GM10266 (cell line): ENCODE data around the gene UBE2O.
"Not testable (repeated sequence)": the region's sequence is repeated elsewhere in the genome, so short reads cannot be mapped to it uniquely, and the experiment has no call there.

Source experiments
- DNase-seq: peaks from one replicate; pipeline ENCODE4 v3.0.0; 2012; ENCODE audit errors: extremely low spot score
- TF ChIP-seq, protein P1 (sequence below): IDR thresholded peaks from 2 replicates; pipeline ENCODE4 v1.5.1; 2012; ENCODE audit warnings: mild to moderate bottlenecking, low read depth; ENCODE audit not compliant: control insufficient read depth, insufficient read depth; ENCODE audit errors: missing control alignments

Gene UBE2O

DNA sequence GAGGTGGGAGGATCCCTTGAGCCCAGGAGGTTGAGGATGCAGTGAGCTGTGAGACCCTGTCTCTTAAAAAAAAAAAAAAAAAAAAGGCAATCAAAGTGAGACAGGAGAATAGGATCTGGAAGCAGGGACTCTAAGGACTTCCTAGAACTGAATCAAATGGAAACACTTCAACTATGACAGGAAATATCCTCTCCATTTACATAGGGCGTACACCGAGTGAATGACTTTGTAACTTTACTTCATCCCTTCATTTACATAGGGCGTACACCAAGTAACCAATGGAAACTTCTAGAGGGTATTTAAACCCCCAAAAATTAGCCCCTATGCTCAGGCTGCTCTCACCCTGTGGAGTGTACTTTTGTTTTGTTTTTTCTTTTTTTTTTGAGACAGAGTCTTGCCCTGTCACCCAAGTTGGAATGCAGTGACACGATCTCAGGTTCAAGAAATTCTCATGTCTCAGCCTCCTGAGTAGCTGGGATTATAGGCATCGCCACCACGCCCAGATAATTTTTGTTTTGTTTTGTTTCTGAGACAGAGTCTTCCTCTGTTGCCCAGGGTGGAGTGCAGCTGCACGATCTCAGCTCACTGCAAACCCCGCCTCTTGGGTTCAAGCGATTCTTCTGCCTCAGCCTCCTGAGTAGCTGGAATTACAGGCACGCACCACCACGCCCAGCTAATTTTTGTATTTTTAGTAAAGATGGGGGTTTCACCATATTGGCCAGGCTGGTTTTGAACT, 89.7 kb downstream of the UBE2O start:
- no peak for DNase-seq
- TF ChIP-seq, protein P1, sequence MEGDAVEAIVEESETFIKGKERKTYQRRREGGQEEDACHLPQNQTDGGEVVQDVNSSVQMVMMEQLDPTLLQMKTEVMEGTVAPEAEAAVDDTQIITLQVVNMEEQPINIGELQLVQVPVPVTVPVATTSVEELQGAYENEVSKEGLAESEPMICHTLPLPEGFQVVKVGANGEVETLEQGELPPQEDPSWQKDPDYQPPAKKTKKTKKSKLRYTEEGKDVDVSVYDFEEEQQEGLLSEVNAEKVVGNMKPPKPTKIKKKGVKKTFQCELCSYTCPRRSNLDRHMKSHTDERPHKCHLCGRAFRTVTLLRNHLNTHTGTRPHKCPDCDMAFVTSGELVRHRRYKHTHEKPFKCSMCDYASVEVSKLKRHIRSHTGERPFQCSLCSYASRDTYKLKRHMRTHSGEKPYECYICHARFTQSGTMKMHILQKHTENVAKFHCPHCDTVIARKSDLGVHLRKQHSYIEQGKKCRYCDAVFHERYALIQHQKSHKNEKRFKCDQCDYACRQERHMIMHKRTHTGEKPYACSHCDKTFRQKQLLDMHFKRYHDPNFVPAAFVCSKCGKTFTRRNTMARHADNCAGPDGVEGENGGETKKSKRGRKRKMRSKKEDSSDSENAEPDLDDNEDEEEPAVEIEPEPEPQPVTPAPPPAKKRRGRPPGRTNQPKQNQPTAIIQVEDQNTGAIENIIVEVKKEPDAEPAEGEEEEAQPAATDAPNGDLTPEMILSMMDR: no peak

- DNase-seq: no peak
- TF ChIP-seq, protein P1: no peak
Measured at GRCh38 chr17:76360461-76360860, 92.5 kb downstream of the UBE2O start.

DNA sequence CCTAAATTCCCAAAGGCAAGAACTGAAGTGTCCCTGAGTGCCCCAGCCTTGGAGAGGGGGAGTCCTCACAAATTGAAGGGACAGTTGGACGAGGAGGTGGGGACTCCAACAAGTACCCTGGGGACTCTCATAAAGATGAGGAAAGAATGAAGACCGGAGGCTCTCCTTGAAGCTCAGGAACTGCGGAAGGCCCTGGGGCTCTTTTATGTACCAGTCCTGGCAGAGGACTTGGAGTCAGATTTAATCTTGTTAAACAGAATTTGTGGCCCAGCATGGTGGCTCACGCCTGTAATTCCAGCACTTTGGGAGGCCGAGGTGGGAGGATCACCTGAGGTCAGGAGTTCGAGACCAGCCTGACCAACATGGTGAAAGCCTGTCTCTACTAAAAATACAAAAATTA, 93.2 kb downstream of the UBE2O start:
- DNase-seq: not testable (repeated sequence)

- DNase-seq: no peak
- TF ChIP-seq, protein P1: no peak
Measured at GRCh38 chr17:76359375-76359774, 93.6 kb downstream of the UBE2O start.

DNA sequence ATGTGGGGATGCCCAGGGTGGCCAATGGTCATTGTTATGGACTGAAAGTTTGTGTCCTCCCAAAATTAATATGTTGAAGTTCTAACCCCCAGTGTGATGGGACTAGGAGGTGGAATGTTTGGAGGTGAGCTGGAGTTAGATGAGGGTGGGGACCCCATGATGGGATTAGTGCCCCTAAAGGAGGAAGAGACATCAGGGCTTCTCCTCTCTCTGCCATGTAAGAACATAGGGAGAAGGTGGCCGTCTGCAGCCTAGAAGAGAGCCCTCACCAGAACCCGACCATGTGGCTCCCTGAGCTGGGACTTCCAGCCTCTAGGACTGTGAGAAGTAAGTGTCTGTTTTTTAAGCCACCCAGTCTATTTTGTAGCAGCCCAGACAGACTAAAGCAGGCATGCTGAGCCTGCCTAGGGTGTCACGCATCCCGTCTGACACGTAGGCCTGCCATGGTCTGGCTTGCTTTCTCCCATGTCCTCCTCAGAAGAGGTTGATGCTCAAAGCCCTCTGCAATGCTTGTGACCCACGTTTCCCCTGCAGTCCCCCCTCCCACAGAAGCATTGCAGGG, 95.3 kb downstream of the UBE2O start:
- TF ChIP-seq, protein P1: no peak
- no peak for DNase-seq

DNA sequence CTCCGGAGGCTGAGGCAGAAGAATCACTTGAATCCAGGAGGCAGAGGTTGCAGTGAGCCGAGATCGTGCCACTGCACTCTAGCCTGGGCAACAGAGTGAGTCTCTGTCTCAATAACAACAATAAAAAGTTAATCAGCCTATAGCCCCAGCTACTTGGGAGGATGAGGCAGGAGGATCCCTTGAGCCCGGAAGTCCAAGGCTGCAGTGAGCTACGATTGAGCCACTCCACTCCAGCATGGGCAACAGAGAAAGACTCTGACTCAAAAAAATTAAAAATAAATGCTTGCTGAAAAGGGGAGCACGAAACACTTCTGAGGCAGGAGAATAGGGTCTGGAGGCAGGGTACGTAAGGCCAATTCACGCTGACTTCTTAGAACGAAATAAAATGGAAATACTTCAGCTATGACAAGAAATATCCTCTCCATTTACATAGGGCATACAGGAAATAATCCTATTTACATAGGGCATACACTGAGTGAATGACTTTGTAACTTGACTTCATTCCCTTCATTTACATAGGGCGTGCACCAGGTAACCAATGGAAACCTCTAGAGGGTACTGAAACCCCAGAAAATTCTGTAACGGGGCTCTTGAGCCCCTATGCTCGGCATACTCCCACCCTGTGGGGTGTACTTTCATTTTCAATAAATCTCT, 96.0 kb downstream of the UBE2O start:
- DNase-seq: no peak
- TF ChIP-seq, protein P1: no peak

GRCh38 chr17:76354747-76355310, 98.1 kb downstream of the UBE2O start:
- DNase-seq: no peak
- TF ChIP-seq, protein P1: no peak
